OCI-LY7 (cell line): Measurements from ENCODE around the gene RINL. TPM values are rescaled to one million over a fixed set of nuclear protein-coding genes. Genes with fewer than 3 reads are reported as not detected.

Experiments
- BruUV-seq: library from RNA; stranded (reverse); fragments of 400-500 nt; replicated peaks from 2 replicates; lab custom pipeline; 2021; lab: Mats Ljungman, UMichigan
- CTCF ChIA-PET: fragments of 300-600 bp; sonication (Branson Sonifier 250); formaldehyde crosslinking; loops from one replicate; lab custom pipeline; 2022; ENCODE audit warnings: antibody characterized with exemption; ENCODE audit not compliant: unreplicated experiment; lab: Charles Lee
- POLR2A ChIA-PET: fragments of 300-600 bp; sonication (Branson Sonifier 250); formaldehyde crosslinking; loops from one replicate; lab custom pipeline; 2022; ENCODE audit warnings: antibody characterized with exemption; lab: Charles Lee
- DNase-seq: peaks from one replicate; pipeline ENCODE4 v3.0.0-alpha.2; 2015; ENCODE audit warnings: low spot score
- H2AFZ ChIP-seq: fragments of 200-600 bp; sonication (generic), shearing (Covaris generic); 2 replicates; pipeline ENCODE4 v1.6.1; 2014; ENCODE audit warnings: mild to moderate bottlenecking, antibody characterized with exemption, low read length, moderate library complexity
- H3K27ac ChIP-seq: fragments of 200-600 bp; sonication (generic); 2 replicates; pipeline ENCODE4 v1.5.1; 2014; ENCODE audit warnings: mixed run types, low read depth, mild to moderate bottlenecking, moderate library complexity, low read length, inconsistent platforms; ENCODE audit not compliant: poor library complexity, severe bottlenecking
- H3K36me3 ChIP-seq: fragments of 200-600 bp; sonication (generic); 2 replicates; pipeline ENCODE4 v1.6.1; 2014; ENCODE audit warnings: mild to moderate bottlenecking, antibody characterized with exemption, low read length, moderate library complexity, mixed read lengths; ENCODE audit not compliant: insufficient read depth
- H3K4me1 ChIP-seq: fragments of 200-600 bp; sonication (generic); 2 replicates; pipeline ENCODE4 v1.5.1; 2014; ENCODE audit warnings: mild to moderate bottlenecking, low read length; ENCODE audit not compliant: insufficient read depth, poor library complexity, severe bottlenecking
- H3K4me2 ChIP-seq: fragments of 200-600 bp; sonication (generic); 2 replicates; pipeline ENCODE4 v1.6.1; 2014; ENCODE audit warnings: mild to moderate bottlenecking, low read length
- H3K4me3 ChIP-seq: fragments of 200-600 bp; sonication (generic); 2 replicates; pipeline ENCODE4 v1.5.1; 2014; ENCODE audit warnings: mild to moderate bottlenecking, low read depth, low read length; ENCODE audit not compliant: poor library complexity, severe bottlenecking
- H3K79me2 ChIP-seq: fragments of 200-600 bp; sonication (generic); 2 replicates; pipeline ENCODE4 v1.6.1; 2016; ENCODE audit warnings: low read depth, mild to moderate bottlenecking, low read length, moderate library complexity, mixed read lengths; ENCODE audit not compliant: insufficient read depth
- H3K9me2 ChIP-seq: fragments of 200-600 bp; sonication (generic); 2 replicates; pipeline ENCODE4 v1.6.1; 2016; ENCODE audit warnings: mild to moderate bottlenecking, low read length, mixed read lengths; ENCODE audit not compliant: insufficient read depth
- H3K9me3 ChIP-seq: fragments of 200-600 bp; sonication (generic); 2 replicates; pipeline ENCODE4 v1.6.1; 2014; ENCODE audit warnings: mild to moderate bottlenecking, mixed run types, low read length, mixed read lengths
- H4K20me1 ChIP-seq: fragments of 200-600 bp; sonication (generic); 2 replicates; pipeline ENCODE4 v1.6.1; 2014; ENCODE audit warnings: mild to moderate bottlenecking, antibody characterized with exemption, low read length, moderate library complexity, mixed read lengths; ENCODE audit not compliant: insufficient read depth
- EZH2phosphoT487 ChIP-seq: fragments of 200-600 bp; sonication (generic); IDR thresholded peaks from 2 replicates; pipeline ENCODE4 v1.6.1; 2018; ENCODE audit warnings: low read depth, borderline replicate concordance, mild to moderate bottlenecking, mixed run types, antibody characterized with exemption, low read length, moderate library complexity, mixed read lengths
- intact Hi-C: fragments of 100-400 bp; cut with micrococcal nuclease; formaldehyde crosslinking; loops from one replicate; pipeline ENCODE4 v1.10.0; 2022; ENCODE audit not compliant: unreplicated experiment
- total RNA-seq, 2 experiments: library from RNA; depleted of rRNA in 1 of 2; stranded (reverse); fragments of >200 nt in 1 of 2; shearing (Covaris generic) in 1 of 2; gene quantifications; 2 replicates each; pipeline ENCODE4 v1.2.3, GENCODE V29; 2014 to 2022
- TF ChIP-seq, protein P1 (sequence below): fragments of 200-600 bp; sonication (generic); conservative IDR thresholded peaks from 2 replicates; pipeline ENCODE4 v1.5.1; 2014; ENCODE audit warnings: mild to moderate bottlenecking, antibody characterized with exemption, low read length, moderate library complexity, mixed read lengths

RINL gene
- total RNA-seq, 2 experiments from 2014 or later = 26.3 to 42.1 TPM

DNA sequence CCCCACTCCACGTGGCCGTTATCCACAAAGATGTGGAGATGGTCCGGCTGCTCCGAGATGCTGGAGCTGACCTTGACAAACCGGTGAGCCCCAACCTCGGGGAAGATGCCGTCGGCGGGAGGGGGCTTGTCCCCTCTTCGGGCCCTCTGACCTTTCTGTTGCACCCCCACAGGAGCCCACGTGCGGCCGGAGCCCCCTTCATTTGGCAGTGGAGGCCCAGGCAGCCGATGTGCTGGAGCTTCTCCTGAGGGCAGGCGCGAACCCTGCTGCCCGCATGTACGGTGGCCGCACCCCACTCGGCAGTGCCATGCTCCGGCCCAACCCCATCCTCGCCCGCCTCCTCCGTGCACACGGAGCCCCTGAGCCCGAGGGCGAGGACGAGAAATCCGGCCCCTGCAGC lies 29.2 kb upstream of the RINL start:
- TF ChIP-seq, protein P1, sequence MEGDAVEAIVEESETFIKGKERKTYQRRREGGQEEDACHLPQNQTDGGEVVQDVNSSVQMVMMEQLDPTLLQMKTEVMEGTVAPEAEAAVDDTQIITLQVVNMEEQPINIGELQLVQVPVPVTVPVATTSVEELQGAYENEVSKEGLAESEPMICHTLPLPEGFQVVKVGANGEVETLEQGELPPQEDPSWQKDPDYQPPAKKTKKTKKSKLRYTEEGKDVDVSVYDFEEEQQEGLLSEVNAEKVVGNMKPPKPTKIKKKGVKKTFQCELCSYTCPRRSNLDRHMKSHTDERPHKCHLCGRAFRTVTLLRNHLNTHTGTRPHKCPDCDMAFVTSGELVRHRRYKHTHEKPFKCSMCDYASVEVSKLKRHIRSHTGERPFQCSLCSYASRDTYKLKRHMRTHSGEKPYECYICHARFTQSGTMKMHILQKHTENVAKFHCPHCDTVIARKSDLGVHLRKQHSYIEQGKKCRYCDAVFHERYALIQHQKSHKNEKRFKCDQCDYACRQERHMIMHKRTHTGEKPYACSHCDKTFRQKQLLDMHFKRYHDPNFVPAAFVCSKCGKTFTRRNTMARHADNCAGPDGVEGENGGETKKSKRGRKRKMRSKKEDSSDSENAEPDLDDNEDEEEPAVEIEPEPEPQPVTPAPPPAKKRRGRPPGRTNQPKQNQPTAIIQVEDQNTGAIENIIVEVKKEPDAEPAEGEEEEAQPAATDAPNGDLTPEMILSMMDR = no peak
- TF ChIP-seq EZH2phosphoT487 = no peak
- Histone ChIP-seq H4K20me1 (no peaks in the 10 kb centered on the region), H3K27ac (no peak overlapping the region), H3K79me2 (no peaks in the 10 kb centered on the region), H2AFZ (no peak overlapping the region), H3K4me3 (no peak overlapping the region), H3K9me2 (no peaks in the 10 kb centered on the region), H3K9me3 (no peaks in the 10 kb centered on the region), H3K4me2 (no peak overlapping the region), H3K4me1 (no peaks in the 10 kb centered on the region), H3K36me3 (peaks cover 26% of the 10 kb centered on the region)
- intact Hi-C loops = no loop called here
- BruUV-seq = no TSS peak
- POLR2A ChIA-PET = no interaction called here
- CTCF ChIA-PET = no interaction called here
- DNase-seq = no peak

DNA sequence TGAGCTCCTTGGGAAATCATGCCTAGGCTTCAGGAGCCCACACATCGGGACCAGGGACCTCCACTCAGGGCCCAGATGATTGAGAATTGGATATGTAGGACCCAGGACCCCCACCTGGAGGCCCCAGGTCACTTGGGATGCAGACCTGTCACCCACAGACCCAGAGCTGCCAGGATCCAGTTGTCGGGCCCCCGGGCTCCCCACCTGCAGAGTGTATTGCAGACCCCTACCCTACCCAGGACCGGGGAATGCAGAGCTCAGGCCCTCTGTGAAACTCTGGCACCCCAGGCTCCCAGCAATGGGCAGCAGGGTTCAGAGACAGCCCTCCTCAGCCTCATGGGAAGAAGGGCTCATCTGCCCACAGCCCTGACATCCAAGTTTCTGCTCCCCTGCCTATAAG lies 27.5 kb upstream of the RINL start:
- no TSS peak for BruUV-seq
- Histone ChIP-seq H2AFZ (no peak overlapping the region), H3K27ac (no peak overlapping the region), H3K4me2 (no peak overlapping the region), H3K79me2 (peaks cover 12% of the 10 kb centered on the region), H4K20me1 (no peaks in the 10 kb centered on the region), H3K4me1 (peaks cover 4% of the 10 kb centered on the region), H3K36me3 (peaks cover 29% of the 10 kb centered on the region), H3K9me3 (peaks cover 4% of the 10 kb centered on the region; the same call in 1 of the 2 replicates), H3K9me2 (no peaks in the 10 kb centered on the region), H3K4me3 (no peak overlapping the region)
- intact Hi-C loops = no loop called here
- ChIA-PET POLR2A (no interaction called here), CTCF (interaction anchor here (0.6 kb wide), 1 partner anchor 399 kb away, joined by 3 read pairs; no protein-coding TSS in a partner anchor)
- DNase-seq = no peak
- TF ChIP-seq, protein P1 = no peak
- no peak for TF ChIP-seq EZH2phosphoT487

DNA sequence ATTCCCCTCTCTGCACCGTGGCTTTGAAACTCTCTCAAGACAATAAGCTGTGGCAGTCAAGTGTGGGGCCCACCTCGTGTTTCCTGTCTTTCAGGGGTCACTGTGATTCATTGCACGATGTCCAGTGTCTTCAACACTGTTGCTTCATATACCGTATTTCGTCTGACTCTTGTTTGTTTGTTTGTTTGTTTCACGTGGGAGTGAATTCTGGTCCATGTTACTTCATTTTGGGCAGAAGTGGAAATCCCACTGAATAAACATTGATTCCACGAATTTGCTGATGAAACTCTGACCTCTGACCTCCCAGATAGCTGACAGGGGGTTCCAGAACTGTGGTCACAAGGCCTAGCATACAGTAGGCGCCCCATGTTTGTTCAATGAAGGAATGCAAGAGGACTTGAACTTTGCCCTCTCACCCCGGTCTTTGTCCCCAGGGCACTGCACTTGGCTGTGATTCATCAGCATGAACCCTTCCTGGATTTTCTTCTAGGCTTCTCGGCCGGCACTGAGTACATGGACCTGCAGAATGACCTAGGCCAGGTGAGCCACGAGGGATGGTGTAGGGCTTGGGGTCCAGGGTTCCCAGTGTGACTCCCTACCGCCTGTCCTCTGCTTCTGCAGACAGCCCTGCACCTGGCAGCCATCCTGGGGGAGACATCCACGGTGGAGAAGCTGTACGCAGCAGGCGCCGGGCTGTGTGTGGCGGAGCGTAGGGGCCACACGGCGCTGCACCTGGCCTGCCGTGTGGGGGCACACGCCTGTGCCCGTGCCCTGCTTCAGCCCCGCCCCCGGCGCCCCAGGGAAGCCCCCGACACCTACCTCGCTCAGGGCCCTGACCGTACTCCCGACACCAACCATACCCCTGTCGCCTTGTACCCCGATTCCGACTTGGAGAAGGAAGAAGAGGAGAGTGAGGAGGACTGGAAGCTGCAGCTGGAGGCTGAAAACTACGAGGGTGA lies 26.8 kb upstream of the RINL start:
- no peak for DNase-seq
- intact Hi-C loops = no loop called here
- peaks cover 19% of the 10 kb centered on the region for H3K79me2 ChIP-seq
- H3K4me3 ChIP-seq = no peak overlapping the region
- ChIA-PET POLR2A (interaction anchor here (0.5 kb wide), 1 partner anchor 240 kb away, joined by 4 read pairs; no protein-coding TSS in a partner anchor), CTCF (interaction anchor here (0.6 kb wide), 1 partner anchor 398 kb away, joined by 3 read pairs; no protein-coding TSS in a partner anchor)
- peaks cover 6% of the 10 kb centered on the region for H3K4me1 ChIP-seq
- no peaks in the 10 kb centered on the region for H3K9me2 ChIP-seq
- no peak overlapping the region for H2AFZ ChIP-seq
- H3K27ac ChIP-seq = no peak overlapping the region
- H3K4me2 ChIP-seq = no peak overlapping the region
- H3K36me3 ChIP-seq = peaks cover 29% of the 10 kb centered on the region
- no peak for TF ChIP-seq EZH2phosphoT487
- TF ChIP-seq, protein P1 = no peak
- H4K20me1 ChIP-seq = no peaks in the 10 kb centered on the region
- peaks cover 4% of the 10 kb centered on the region; the same call in 1 of the 2 replicates for H3K9me3 ChIP-seq
- BruUV-seq = no TSS peak
